Esophagus muscularis mucosa (tissue), 2 donors: ENCODE results near the gene JARID2.

Experiments
- POLR2A ChIP-seq: fragments of 450-650 bp; IDR thresholded peaks from one replicate; pipeline ENCODE4 v1.6.1; 2017; ENCODE audit warnings: antibody characterized with exemption, moderate library complexity, mild to moderate bottlenecking, low read depth
- POLR2AphosphoS5 ChIP-seq, 2 donors: sonication (generic); formaldehyde crosslinking; IDR thresholded peaks; one replicate each; pipeline ENCODE4 v1.6.1; 2017; ENCODE audit warnings: antibody characterized with exemption in 2 of 2

- no peak for TF ChIP-seq POLR2A
- TF ChIP-seq POLR2AphosphoS5 (IDR thresholded peaks at IDR 0.05): no peak
Observed at GRCh38 chr6:15268137-15268908, 22.5 kb downstream of the JARID2 start.
